ENCODE data around the gene ZNF618.

The ZNF618 gene

DNA sequence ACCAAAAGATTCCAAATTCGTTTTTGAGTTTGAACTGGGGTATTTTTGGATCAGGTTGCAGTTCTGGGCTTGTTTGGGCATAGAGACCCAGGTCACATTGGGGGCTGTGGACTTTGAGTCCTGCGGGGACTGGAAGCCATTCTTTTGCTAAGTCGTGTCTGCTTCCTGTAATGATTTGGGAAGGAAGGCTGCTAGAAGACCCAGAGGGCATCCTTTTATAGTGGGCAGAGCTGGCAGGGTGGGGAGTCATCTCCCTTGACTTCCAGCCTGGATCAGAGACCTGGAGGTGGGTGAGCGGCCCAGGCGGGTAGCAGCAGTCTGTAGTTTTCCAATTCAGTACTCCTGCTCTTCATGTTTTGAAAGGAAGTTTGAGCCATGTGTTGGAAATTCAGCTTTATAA is 11.3 kb downstream of the ZNF618 start:
- no peak for TF ChIP-seq CTCF (IDR thresholded peaks at IDR 0.05)
- Histone ChIP-seq H3K4me1 (peaks cover 0 to 37% (median 27%) of the 10 kb centered on the region in 4 donors), H3K27ac (peak overlapping the region; percentile 4 to 36), H3K27me3 (no peaks in the 10 kb centered on the region), H3K4me3 (no peak overlapping the region), H3K36me3 (peaks cover 0 to 3% (median 0%) of the 10 kb centered on the region in 3 donors), H3K9me3 (peaks cover 0 to 5% (median 0%) of the 10 kb centered on the region in 3 donors)
- intact Hi-C loops (cut with DNase I; ENCODE audit: low total_unique reads), result loop anchor here (10.0 kb wide), 1 partner anchor 47 kb away; no protein-coding TSS in a partner anchor
- no peak for DNase-seq

DNA sequence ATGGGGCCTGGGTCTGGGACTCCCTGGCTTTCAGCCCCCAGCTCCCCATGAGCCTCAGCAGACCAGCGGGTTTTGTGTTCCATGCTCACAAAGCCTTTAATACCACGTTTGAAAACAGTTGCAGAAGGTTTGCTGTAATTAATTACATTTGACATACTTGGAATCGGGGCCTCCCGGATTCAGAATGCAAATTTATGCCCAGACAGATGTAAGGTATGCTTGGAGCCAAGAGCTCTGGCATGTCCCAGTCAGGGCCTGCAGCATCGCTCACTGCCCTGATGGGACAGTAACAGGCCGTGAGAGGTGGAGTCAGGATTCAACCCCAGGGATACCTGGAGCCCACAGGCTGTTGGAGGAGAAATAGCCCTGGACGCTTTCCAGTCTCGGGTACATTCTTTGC is 12.2 kb downstream of the ZNF618 start:
- no peak overlapping the region for H3K4me3 ChIP-seq
- peaks cover 0 to 5% (median 0%) of the 10 kb centered on the region in 3 donors for H3K9me3 ChIP-seq
- H3K4me1 ChIP-seq, result peaks cover 0 to 30% (median 21%) of the 10 kb centered on the region in 4 donors
- TF ChIP-seq CTCF (IDR thresholded peaks at IDR 0.05), result no peak
- H3K27ac ChIP-seq, result no peak overlapping the region
- no peak for DNase-seq
- H3K27me3 ChIP-seq, result no peaks in the 10 kb centered on the region
- H3K36me3 ChIP-seq, result peaks cover 0 to 3% (median 0%) of the 10 kb centered on the region in 3 donors
- intact Hi-C loops (cut with DNase I; ENCODE audit: low total_unique reads), result loop anchor here (10.0 kb wide), 1 partner anchor 46 kb away; no protein-coding TSS in a partner anchor

- Histone ChIP-seq H3K4me1 (peaks cover 0 to 30% (median 20%) of the 10 kb centered on the region in 4 donors), H3K27ac (no peak overlapping the region), H3K9me3 (peaks cover 0 to 5% (median 0%) of the 10 kb centered on the region in 3 donors), H3K36me3 (peaks cover 0 to 3% (median 0%) of the 10 kb centered on the region in 3 donors), H3K4me3 (no peak overlapping the region), H3K27me3 (no peaks in the 10 kb centered on the region)
- TF ChIP-seq CTCF (IDR thresholded peaks at IDR 0.05), result no peak
- no peak for DNase-seq
- intact Hi-C loops (cut with DNase I; ENCODE audit: low total_unique reads), result loop anchor here (10.0 kb wide), 1 partner anchor 46 kb away; no protein-coding TSS in a partner anchor
These were observed 12.9 kb downstream of the ZNF618 start for GRCh38 chr9:113888976-113889375.

- H3K4me1 ChIP-seq, result peaks cover 0 to 21% (median 16%) of the 10 kb centered on the region in 4 donors
- intact Hi-C loops (cut with DNase I; ENCODE audit: low total_unique reads), result no loop called here
- H3K36me3 ChIP-seq, result peaks cover 0 to 3% (median 0%) of the 10 kb centered on the region in 3 donors
- no peak overlapping the region for H3K4me3 ChIP-seq
- H3K27ac ChIP-seq, result no peak overlapping the region
- no peak for DNase-seq
- no peak for TF ChIP-seq CTCF (IDR thresholded peaks at IDR 0.05)
- H3K27me3 ChIP-seq, result no peaks in the 10 kb centered on the region
- H3K9me3 ChIP-seq, result peaks cover 0 to 5% (median 0%) of the 10 kb centered on the region in 3 donors
These were observed 14.6 kb downstream of the ZNF618 start for GRCh38 chr9:113890704-113891103.

DNA sequence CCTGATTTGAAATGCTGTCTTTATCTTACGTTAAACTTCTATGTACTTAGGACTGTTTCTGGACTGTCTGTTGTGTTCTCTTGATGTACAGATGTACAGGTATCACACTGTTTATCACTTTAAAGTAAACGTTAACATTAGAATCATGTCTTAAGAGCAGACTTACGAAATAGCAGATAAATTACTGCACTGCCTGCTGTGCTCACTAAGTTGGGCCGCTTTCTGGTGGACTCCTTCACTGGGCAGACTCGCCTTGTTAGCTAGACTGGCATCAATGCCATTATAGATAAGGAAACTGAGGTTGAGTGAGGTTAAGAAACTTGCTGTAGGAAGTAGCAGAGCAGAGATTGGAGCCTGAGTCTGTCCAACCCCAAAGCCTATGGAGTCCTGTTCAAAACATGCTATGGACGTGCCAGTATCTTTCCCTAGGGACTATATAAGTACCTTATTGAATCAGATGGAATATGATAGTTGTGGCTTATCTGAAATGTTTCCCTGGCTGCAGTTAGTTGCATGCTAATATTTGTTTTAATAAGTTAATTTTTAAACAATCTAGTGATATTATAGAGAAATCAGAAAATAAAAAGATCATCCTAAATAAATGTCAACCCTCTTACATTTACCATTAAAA is 16.9 kb downstream of the ZNF618 start:
- intact Hi-C loops (cut with DNase I; ENCODE audit: low total_unique reads), result no loop called here

More for the DNA sequence above, 16.9 kb downstream of the ZNF618 start:
- no peak for DNase-seq
- Histone ChIP-seq H3K9me3 (peaks cover 0 to 5% (median 0%) of the 10 kb centered on the region in 3 donors), H3K27ac (no peak overlapping the region), H3K4me3 (no peak overlapping the region), H3K4me1 (peaks cover 0 to 8% (median 2%) of the 10 kb centered on the region in 4 donors), H3K36me3 (peaks cover 0 to 3% (median 0%) of the 10 kb centered on the region in 3 donors), H3K27me3 (no peaks in the 10 kb centered on the region)
- no peak for TF ChIP-seq CTCF (IDR thresholded peaks at IDR 0.05)

Measured in tibial artery (tissue), 4 donors.